ENCODE measurements around the gene EFCAB6.

GRCh38 chr22:43544289-43544673 is 267.8 kb downstream of the EFCAB6 start:
- TF ChIP-seq EGR1 (IDR thresholded peaks at IDR 0.05) = no peak
- no peak for TF ChIP-seq EP300 (IDR thresholded peaks at IDR 0.05; ENCODE audit: borderline replicate concordance)
- TF ChIP-seq REST (IDR thresholded peaks at IDR 0.05; ENCODE audit: low read depth) = no peak
- TF ChIP-seq CEBPB (IDR thresholded peaks at IDR 0.05) = no peak
- no peak for TF ChIP-seq TAF1 (IDR thresholded peaks at IDR 0.05; ENCODE audit: low read depth)
- no peak for TF ChIP-seq CREB1 (IDR thresholded peaks at IDR 0.05; ENCODE audit: low read depth)
- TF ChIP-seq RAD21 (IDR thresholded peaks at IDR 0.05; ENCODE audit: low read depth) = no peak
- TF ChIP-seq YY1 (IDR thresholded peaks at IDR 0.05; ENCODE audit: low read depth) = no peak
- no peak for TF ChIP-seq TCF12 (IDR thresholded peaks at IDR 0.05; ENCODE audit: low read depth)

Measured in Ishikawa (cell line).